Stimulated activated CD4-positive, alpha-beta T cell treated with anti-CD3 and anti-CD28 coated beads, Interleukin-4, amount 100 ng/mL, for 48 hours (primary cell): ENCODE results near the gene ARRB2.

Source experiments
- DNase-seq, 2 donors: peaks; one replicate each; pipeline ENCODE4 v3.0.0-alpha.2; 2020; ENCODE audit warnings: low read depth in 2 of 2

The ARRB2 gene

DNA sequence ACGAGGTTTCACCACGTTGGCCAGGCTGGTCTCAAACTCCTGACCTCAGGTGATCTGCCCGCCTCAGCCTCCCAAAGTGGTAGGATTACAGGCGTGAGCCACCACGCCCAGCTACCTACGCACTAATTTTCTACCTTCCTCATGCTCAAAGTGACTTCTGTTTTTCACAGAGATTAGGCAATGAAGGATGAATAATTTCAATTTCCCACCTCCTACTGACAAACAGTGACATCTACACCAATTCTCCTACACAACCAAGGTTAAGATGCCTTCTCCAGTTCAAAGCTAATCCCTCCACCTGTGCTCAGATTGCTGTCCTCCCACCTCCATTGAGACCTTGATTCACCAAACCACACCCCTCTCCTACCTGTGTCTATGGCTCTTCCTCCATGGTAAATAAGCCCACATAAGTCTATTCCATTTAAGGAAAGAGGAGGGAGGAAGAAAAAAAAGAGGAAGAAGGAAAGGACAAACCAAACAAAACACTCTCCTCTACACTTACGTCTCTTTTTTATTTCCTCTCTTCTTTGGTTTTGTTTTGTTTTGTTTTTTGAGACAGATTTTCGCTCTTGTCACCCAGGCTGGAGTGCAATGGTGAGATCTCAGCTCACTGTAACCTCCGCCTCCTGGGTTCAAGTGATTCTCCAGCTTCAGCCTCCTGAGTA is 15.3 kb downstream of the ARRB2 start:
- DNase-seq, result no peak

DNA sequence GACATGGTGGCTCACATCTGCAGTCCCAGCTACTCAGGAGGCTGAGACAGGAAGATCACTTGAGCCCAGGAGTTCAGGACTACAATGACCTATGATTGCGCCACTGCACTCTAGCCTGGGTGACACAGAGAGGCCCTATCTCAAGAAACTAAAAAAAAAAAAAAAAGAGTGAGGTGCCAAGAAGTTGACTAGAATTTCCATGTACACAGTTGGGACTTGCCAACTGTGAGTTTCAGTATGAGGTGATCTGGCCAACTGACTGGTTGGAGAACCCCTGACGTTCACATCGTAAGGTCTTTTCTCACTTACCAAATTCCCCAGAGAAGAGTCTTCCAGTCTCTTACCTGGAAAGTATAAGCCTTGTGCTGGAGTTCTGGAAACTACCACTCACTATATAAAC is 17.7 kb downstream of the ARRB2 start:
- DNase-seq, result no peak

DNA sequence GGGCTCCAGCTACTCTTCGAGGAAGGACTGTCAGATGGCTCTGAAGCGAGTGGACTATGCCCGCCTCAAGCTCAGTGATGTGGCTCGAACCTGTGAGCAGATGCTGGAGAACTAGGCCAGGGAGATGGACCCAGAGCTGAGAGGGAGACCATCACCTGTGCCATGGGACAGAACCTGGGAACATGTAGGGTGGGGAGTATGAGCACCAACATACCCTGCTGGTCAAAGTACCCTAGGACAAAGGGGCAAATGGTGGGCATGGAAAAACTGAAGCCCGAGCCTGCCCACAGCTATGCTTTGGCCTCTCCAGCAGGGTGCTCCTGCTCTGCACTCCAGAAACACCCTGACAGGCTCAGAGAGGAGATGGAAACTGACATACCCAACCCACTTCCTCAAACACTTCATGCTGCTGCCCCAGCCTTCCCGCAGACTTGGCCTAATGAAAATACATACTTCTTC is 22.7 kb downstream of the ARRB2 start:
- DNase-seq, result no peak

DNA sequence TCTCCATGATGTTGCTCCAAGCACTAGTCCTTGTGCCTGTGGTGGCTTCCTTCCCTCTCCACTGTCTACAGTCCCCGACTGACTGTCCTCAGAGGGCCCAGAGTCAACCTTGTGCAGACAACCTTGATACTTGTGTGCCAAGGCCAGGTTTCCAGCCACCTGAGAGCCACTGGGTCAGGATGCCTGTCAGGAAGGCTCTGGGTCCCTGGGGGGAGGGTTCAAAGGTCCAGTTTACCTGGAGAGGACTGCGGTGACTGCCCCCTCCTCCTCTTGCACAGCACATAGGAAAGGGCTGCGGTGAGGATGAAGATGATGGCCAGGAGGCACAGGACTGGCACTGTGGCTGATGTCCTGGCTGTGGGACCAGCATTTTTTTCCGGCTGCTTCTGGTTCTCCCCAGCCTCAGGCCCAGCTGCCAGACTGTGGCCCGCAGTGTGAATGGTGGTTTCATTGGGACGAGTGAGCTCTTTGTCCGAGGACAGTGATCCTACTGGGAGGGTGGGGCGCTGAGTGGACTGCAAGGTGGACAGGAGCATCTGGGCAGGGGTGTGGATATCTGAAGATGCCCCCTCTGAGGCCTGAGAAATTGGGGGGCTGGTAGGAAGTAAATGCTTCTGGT is 24.5 kb downstream of the ARRB2 start:
- no peak for DNase-seq

DNA sequence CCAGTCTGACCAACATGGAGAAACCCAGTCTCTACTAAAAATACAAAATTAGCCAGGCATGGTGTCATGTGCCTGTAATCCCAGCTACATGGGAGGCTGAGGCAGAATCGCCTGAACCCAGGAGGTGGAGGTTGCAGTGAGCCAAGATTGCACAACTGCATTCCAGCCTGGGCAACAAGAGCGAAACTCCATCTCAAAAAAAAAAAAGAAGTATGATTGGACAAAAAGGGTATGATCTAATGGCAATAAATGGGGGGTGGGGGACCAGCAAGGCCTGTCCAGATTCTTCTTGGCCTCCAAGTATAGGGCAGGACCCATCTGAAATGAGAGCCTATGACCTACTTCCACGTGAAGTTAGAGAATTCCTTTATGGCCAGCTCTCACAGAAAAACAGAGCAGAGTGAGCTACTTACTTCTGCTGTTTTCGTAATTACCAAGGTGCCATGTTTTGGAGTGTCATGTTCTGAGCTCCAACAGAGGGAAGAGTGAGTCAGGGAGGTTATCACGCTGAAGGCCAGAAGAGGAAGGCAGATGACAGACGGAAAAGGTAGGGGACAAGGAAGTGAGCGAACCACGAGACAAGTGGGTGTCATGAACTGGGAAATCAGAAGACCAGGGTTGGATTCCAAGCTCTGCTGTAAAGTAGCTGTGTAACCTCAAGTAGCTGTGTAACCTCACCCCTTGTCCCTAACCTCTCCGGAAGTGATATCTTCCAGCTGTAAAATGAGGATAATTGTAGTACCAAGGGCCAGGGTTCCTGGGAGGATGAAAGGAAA is 25.6 kb downstream of the ARRB2 start:
- DNase-seq, result no peak

DNA sequence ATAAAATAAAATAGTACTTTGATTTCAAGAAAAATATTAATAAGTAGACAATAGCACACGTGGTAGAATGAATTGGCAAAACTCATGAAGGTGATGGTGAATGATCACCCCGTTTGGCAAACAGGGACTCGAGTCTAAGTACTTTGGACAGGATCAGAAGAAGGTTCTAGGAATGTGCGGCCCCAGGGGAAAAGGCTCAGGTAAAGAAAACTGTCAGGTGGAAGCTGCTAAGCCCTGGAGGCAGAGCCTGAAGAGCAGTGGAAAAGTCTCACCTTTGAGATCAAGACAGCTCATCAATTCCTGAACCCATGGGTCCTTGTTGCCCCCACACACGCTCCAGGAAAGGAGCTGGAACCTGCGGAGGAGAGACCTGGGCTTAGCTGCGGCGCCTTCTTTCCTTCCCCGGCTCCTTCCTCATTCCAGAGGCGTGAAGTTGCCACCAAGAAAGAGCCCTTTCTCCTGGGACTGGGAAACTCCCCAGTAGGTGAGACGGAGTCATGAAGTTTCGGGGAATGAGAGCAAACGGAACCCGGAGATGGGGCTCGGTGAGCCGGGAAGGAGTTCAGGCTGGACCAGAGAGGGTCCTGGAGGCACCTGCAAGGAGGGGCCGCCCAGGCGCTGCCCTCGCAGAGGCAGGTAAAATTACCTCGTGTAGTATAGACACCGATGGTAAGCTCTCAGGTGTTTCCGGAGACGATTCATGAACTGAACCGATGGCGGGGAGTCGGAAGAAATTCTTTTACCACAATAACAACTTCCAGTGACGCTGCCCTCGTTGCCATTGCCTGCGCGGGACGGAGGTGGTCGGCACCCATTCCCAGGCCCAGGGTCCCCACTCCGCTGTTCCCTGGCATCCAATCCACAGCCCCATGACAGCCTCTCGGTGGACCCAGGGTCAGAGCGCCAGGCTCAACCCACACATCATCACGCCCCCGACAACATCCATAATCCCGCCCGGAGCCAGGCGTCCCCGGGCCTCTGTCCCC is 28.0 kb downstream of the ARRB2 start:
- DNase-seq, result no peak

DNA sequence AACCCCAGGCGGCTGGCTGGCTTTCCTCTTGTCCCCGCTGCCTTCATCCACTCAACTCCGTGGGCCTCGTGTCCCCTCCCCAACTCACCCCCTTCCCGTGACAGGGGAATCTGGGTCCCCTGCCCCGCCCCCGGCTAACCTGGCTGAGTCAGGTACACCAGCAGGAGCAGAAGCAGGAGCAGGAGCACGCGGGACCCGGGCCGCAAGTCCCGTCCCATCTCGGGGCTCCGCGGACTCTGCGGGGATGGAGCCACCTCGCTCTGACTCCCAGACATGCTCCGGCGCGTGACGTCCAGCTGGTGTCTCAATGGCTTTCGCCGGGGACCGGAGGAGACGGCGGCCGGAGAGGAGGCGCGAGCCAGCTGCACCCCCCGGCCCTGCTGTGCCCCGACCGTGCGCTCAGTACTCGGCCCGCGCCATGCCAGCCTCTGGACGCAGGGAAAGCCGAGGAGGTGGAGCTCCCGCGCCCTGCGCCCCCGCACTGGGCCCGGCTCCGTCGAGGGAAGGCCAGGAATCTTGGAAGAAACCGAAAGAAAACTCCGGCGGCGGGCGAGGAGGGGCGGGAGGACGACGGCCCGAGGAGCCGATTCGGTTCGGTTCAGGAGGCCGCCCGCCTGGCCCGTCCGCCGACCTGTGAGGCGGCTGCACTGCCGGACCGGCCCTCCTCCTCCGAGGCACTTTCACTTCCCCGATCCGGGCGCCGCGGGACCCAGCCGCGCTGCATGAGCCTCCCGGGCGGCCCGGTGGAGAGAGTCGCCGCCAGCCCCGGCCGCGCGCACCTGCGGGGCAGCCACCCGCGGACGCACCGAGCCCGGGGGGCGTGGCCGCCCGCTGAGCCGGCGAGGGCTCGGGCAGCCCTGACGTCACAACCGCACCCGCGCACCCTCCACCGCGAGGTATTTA is 28.9 kb downstream of the ARRB2 start, which contains the start of the genes CXCL16 and ZMYND15:
Gene CXCL16, minus strand, starts transcription at position 807 of the 903 bp plus-strand sequence. Its CDS starts 589 bp downstream, at position 218.
Gene ZMYND15, plus strand, starts transcription at position 712 of the 903 bp plus-strand sequence. CDS start 716 bp downstream, outside the sequence.
- DNase-seq, result peak; percentile 36 to 41

DNA sequence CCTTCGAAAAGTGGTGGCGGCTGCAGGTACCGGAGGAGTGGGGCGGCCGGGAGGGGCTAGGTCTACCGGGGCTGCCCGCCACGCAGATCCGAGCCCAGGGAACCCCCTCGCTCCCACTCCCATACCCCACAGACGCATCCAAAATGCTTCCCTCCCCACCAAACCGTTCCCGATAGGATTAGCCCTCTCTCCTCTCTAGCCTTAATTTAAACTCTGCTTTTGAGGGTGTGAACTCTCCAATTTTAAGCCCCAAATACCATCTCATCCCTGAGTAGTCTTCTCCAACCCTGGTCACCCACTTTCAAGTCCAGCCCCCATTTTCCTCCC is 29.6 kb downstream of the ARRB2 start:
- no peak for DNase-seq

DNA sequence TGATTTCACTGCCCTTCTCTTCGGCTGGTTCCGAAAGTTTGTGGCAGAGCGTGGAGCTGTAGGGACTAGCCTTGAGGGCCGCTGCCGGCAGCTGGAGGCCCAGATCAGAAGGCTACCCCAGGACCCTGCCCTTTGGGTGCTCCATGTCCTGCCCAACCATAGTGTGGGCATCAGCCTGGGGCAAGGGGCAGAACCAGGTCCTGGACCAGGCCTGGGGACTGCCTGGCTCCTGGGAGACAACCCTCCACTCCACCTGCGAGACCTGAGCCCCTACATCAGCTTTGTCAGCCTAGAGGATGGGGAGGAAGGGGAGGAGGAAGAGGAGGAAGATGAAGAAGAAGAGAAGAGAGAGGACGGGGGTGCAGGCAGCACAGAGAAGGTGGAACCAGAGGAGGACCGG is 30.2 kb downstream of the ARRB2 start:
- no peak for DNase-seq

DNA sequence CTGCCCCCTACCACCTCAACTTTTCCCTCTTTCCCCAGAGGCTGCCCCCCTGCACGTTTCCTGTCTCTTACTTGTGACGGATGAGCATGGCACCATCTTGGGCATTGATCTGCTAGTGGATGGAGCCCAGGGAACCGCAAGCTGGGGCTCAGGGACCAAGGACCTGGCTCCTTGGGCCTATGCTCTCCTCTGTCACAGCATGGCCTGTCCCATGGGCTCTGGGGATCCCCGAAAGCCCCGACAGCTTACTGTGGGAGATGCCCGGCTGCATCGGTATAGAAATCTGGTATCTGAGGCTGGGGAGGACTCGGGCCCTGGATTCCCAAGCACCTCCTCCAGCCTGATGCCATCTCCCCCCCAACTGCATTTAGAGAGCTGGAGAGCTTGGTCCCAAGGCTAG is 31.1 kb downstream of the ARRB2 start:
- no peak for DNase-seq

DNA sequence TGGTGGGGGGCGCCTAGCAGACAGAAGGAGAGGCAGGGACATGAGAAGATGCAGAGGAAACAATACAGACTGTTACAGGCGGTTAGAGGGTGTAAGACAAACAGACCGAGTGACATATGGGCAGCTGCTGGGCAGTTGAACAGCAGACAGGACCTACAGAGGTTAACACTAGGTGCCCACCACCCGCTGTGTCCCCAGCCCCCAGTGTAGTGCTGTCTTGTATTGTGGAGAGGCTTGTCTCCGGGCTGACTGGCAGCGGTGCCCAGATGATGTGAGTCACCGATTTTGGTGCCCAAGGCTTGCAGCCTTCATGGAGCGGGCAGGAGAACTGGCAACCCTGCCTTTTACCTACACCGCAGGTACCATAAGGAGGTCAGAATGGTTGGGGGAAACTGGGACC is 31.7 kb downstream of the ARRB2 start:
- no peak for DNase-seq

DNA sequence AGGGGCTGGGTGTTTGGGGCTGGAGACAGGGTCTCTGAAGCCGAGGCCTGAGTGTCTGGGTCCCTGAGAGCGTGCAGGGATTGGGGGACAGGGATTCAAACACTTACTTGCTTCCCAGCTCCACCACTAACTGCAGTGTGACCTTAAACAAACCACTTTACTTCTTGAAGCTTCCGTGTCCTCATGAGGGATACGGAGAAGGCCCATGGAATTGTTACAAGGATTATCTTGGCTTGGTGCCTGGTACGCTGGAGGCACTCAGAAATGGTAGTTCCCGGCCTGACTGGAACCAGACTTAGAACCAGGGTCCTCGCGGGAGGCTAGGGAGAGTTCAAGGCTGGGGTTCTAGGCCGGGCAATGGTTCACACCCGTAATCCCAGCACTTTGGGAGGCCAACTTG is 32.2 kb downstream of the ARRB2 start:
- no peak for DNase-seq

DNA sequence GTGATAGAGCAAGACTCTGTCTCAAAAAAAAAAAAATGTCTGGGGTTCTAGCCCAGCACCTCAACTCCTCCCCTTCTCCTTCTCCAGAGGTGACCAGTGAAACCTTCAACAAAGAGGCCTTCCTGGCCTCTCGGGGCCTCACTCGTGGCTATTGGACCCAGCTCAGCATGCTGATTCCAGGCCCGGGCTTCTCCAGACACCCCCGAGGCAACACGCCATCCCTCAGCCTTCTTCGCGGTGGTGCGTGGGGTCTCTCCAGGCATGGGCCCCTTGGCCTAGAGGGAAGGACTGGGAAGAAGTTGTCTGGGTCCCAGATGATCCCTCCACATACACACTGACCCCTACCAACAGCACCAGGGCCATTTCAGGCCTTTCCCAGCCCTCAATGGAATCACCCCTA is 32.8 kb downstream of the ARRB2 start:
- no peak for DNase-seq

DNA sequence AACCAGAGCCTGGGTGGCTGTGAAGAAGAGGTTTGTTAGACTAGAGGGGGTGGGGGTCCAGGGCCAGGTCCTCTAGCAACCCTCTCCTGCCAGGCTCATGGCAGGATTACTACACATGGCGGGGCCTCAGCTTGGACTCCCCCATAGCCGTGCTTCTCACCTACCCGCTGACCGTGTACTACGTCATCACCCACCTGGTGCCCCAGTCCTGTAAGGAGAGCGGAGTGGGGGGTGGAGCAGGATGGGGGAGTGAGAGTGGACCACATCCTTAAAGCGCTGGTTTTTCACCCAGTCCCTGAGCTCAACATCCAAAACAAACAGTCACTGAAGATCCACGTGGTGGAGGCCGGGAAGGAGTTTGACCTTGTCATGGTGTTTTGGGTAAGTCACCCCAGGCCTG is 33.5 kb downstream of the ARRB2 start:
- no peak for DNase-seq

DNA sequence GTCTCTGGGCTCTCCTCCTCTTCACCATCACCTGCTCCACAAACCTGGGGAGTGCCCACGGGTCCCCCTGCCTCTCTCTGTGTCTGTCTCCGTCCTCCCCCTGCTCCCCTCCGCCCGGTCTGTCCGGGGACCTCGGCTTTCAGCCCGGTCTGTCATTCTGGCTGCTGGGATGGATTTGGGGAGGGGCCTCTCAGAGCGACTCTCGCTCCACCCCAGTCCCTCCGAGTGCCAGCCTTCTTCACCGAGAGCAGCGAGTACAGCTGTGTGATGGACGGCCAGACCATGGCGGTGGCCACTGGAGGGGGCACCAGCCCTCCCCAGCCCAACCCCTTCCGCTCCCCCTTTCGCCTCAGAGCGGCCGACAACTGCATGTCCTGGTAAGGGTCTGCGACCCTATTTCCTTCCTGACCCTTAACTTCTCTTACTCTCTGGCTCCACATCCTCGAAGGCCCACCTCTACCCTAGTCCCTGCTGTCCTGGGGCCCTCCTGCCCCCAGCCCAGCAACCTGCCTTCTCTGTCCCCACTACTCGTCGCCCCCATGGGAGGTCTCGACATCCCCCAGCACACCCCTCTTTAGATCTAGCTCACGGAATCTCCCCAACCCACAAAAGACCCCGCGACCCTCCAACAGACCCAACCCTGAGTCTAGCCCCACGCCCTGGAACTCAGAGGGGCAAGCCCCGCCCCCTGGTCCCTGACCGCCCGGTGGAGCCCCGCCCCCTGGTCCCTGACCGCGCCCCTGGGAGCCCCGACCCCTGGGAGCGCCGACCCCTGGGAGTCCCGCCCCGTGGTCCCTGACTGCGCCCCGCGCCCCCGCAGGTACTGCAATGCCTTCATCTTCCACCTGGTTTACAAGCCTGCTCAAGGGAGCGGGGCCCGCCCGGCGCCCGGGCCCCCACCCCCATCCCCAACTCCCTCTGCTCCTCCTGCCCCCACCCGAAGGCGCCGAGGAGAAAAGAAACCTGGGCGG is 34.9 kb downstream of the ARRB2 start:
- DNase-seq, result no peak

DNA sequence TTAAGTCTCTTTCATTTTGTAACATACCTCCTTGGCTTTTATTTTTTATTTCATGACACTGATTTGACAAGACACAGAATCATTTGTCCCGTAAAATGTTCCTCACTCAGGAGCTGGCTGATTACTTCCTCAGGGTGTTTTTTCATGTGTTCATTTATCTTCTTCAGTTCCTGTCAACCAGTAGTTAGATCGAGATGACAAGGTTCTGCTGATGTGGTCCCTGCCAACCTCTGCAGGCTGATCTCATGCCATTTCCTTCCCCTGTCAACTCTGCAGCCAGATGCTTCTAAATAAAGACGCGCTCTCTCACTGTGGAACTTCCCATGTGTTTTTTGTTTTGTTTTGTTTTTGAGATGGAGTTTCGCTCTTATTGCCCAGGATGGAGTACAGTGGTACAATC is 37.4 kb downstream of the ARRB2 start:
- no peak for DNase-seq

DNA sequence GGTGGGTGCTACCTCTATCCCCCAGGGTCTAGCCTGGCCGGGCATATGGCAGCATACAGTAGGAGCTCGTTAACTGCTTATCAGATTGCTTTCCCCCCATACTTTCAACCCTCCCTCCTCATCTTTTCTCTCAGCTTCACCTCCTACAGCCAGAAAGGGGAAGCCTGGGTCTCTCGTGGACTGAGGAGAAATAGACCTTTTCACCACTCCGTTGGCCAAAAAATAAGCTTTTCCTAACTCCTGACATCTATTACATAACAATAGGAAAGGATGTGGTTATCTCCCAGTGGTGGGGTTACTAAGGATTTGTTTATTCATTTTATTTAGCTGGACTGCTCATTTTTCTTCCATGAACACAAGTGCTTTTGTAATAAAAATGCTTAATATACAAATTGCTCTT is 38.3 kb downstream of the ARRB2 start:
- no peak for DNase-seq

DNA sequence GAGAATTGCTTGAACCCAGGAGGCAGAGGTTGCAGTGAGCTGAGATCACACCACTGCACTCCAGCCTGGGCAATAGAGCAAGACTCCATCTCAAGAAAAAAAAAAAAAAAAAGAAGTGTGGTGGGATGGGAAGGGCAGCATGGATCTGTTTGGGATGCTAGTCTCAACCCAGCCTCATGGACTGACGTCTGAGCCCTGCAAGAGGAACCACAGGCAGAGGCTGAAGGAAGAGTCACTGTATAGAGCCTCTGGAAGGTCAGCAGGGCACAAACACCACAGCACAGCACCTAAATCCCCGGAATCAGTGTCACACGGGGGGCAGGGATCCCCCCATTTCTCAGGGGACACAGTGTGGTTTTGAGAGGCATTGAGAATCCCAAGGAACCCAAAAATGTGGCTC is 40.2 kb downstream of the ARRB2 start:
- no peak for DNase-seq

DNA sequence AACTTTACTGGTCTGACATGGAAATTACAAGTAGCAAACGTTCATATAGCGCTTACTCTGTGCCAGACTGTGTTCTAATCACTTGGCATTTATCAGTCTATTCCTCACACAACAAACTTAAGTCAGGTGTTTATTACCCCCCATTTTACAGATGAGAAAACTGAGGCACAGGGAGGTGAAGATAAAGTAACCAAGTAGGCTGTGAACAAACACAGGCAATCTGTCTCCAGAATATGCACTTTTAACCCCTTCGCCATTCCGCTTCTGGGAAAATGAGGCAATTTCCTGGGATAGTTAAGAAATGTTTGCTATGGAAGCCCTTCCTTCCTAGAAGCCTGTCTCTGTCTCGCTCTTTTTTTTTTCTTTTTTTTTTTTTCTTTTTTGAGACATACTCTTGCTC is 41.5 kb downstream of the ARRB2 start:
- DNase-seq, result no peak
